ENCODE data around the gene ITIH4.
A peak's percentile ranks its signal among the peaks of the same experiment; 100 is the strongest.

ITIH4 gene

DNA sequence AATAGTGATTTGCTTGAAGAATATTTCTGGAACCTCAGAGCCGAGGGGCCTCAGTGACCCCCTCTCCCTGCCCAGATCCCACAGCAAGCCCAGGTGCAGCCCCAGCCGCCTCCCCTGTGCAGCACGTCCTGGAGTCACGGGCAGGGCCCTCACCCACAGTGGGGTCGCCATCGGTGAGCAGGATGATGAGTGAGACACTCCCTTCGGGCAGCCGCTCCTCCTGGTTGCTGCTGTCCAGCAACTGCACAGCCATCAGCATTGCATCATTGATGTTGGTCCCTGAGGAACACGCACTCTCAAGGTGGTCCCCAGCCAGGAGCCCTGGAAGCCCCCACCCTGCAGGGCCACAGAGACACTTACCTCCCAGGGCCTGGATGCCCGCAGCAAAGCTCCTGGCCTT lies 6.4 kb downstream of the ITIH4 start:
- TF ChIP-seq, protein P1, sequence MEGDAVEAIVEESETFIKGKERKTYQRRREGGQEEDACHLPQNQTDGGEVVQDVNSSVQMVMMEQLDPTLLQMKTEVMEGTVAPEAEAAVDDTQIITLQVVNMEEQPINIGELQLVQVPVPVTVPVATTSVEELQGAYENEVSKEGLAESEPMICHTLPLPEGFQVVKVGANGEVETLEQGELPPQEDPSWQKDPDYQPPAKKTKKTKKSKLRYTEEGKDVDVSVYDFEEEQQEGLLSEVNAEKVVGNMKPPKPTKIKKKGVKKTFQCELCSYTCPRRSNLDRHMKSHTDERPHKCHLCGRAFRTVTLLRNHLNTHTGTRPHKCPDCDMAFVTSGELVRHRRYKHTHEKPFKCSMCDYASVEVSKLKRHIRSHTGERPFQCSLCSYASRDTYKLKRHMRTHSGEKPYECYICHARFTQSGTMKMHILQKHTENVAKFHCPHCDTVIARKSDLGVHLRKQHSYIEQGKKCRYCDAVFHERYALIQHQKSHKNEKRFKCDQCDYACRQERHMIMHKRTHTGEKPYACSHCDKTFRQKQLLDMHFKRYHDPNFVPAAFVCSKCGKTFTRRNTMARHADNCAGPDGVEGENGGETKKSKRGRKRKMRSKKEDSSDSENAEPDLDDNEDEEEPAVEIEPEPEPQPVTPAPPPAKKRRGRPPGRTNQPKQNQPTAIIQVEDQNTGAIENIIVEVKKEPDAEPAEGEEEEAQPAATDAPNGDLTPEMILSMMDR (IDR thresholded peaks at IDR 0.05; ENCODE audit: low read depth, low read length, poor library complexity, severe bottlenecking), result no peak
- TF ChIP-seq EZH2phosphoT487 (IDR thresholded peaks at IDR 0.05; ENCODE audit: borderline replicate concordance, low read length), result no peak
- no peaks in the 10 kb centered on the region for H3K79me2 ChIP-seq (ENCODE audit: control insufficient read depth, low read length)
- H4K20me1 ChIP-seq (ENCODE audit: control insufficient read depth, insufficient read depth, low read depth, low read length), result no peaks in the 10 kb centered on the region; the same call in 1 of the 2 replicates
- H3K4me3 ChIP-seq (ENCODE audit: low read length), result no peak overlapping the region
- H3K9me3 ChIP-seq (ENCODE audit: control insufficient read depth, insufficient read depth, low read length), result no peaks in the 10 kb centered on the region
- no peaks in the 10 kb centered on the region for H3K27me3 ChIP-seq (ENCODE audit: control insufficient read depth, low read length)
- H3K36me3 ChIP-seq (ENCODE audit: control insufficient read depth, low read length), result no peaks in the 10 kb centered on the region
- H3K27ac ChIP-seq (ENCODE audit: low read depth, low read length), result no peak overlapping the region
- no peak overlapping the region for H3K4me2 ChIP-seq (ENCODE audit: low read length)
- H3K9me2 ChIP-seq (replicated peaks; ENCODE audit: control insufficient read depth, low read length), result no peaks in the 10 kb centered on the region
- no peaks in the 10 kb centered on the region for H3F3A ChIP-seq (ENCODE audit: control insufficient read depth, insufficient read depth)
- no peaks in the 10 kb centered on the region for H3K4me1 ChIP-seq (ENCODE audit: control insufficient read depth, low read length)

DNA sequence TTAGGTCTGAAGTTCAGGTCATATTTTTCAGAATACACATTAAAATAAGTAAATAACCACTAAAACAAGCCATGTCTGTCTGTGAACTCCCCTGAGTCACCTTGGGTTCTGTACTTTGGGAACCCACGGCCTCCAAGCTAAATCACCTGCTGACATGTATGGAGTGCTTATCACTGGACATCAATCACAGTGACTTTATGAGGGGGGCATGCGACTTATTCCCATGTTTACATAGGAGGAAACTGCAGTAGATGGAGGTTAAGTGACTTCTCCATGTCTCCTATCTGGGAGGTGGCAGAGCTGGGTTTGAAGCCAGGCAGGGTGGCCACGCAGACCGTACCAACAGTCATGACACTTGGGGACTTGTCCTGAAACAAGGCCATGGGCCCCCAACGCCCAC lies 8.1 kb downstream of the ITIH4 start:
- H3K36me3 ChIP-seq (ENCODE audit: control insufficient read depth, low read length), result no peaks in the 10 kb centered on the region
- H3K9me3 ChIP-seq (ENCODE audit: control insufficient read depth, insufficient read depth, low read length), result no peaks in the 10 kb centered on the region
- no peaks in the 10 kb centered on the region for H3F3A ChIP-seq (ENCODE audit: control insufficient read depth, insufficient read depth)
- TF ChIP-seq EZH2phosphoT487 (IDR thresholded peaks at IDR 0.05; ENCODE audit: borderline replicate concordance, low read length), result no peak
- TF ChIP-seq, protein P1 (IDR thresholded peaks at IDR 0.05; ENCODE audit: low read depth, low read length, poor library complexity, severe bottlenecking), result no peak
- no peaks in the 10 kb centered on the region for H3K27me3 ChIP-seq (ENCODE audit: control insufficient read depth, low read length)
- no peaks in the 10 kb centered on the region for H3K79me2 ChIP-seq (ENCODE audit: control insufficient read depth, low read length)
- H3K4me2 ChIP-seq (ENCODE audit: low read length), result no peak overlapping the region
- H3K27ac ChIP-seq (ENCODE audit: low read depth, low read length), result no peak overlapping the region
- H3K4me1 ChIP-seq (ENCODE audit: control insufficient read depth, low read length), result no peaks in the 10 kb centered on the region
- H4K20me1 ChIP-seq (ENCODE audit: control insufficient read depth, insufficient read depth, low read depth, low read length), result no peaks in the 10 kb centered on the region; the same call in 1 of the 2 replicates
- H3K9me2 ChIP-seq (replicated peaks; ENCODE audit: control insufficient read depth, low read length), result no peaks in the 10 kb centered on the region
- no peak overlapping the region for H3K4me3 ChIP-seq (ENCODE audit: low read length)

DNA sequence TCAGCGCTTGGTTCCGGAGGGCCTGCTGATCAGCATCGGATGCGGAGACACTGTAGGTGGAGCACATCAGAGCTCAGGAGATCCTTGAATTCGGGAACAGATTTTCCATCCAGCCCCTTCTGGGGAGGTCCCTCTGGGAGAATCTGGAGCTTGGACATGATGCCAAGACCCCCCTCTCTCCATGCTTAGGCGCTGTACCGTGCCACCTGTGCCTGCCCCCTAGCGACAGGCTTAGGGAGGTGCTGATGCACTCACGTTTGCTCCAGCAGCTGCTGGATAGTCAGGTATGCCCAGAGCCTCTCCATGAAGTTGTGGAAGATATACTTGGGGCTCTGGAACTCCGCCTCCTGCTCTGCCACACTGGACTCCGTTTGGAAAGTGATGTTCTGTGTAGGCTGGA lies 9.7 kb downstream of the ITIH4 start:
- H3F3A ChIP-seq (ENCODE audit: control insufficient read depth, insufficient read depth), result no peaks in the 10 kb centered on the region
- H3K4me3 ChIP-seq (ENCODE audit: low read length), result no peak overlapping the region
- H3K4me2 ChIP-seq (ENCODE audit: low read length), result no peak overlapping the region
- no peaks in the 10 kb centered on the region for H3K36me3 ChIP-seq (ENCODE audit: control insufficient read depth, low read length)
- no peaks in the 10 kb centered on the region for H3K4me1 ChIP-seq (ENCODE audit: control insufficient read depth, low read length)
- H3K27ac ChIP-seq (ENCODE audit: low read depth, low read length), result no peak overlapping the region
- H3K27me3 ChIP-seq (ENCODE audit: control insufficient read depth, low read length), result no peaks in the 10 kb centered on the region
- no peak for TF ChIP-seq EZH2phosphoT487 (IDR thresholded peaks at IDR 0.05; ENCODE audit: borderline replicate concordance, low read length)
- TF ChIP-seq, protein P1 (IDR thresholded peaks at IDR 0.05; ENCODE audit: low read depth, low read length, poor library complexity, severe bottlenecking), result peak; percentile 87
- no peaks in the 10 kb centered on the region; the same call in 1 of the 2 replicates for H4K20me1 ChIP-seq (ENCODE audit: control insufficient read depth, insufficient read depth, low read depth, low read length)
- H3K9me2 ChIP-seq (replicated peaks; ENCODE audit: control insufficient read depth, low read length), result no peaks in the 10 kb centered on the region
- H3K79me2 ChIP-seq (ENCODE audit: control insufficient read depth, low read length), result no peaks in the 10 kb centered on the region
- H3K9me3 ChIP-seq (ENCODE audit: control insufficient read depth, insufficient read depth, low read length), result no peaks in the 10 kb centered on the region

All from DOHH2 (cell line).